Measurements from ENCODE around the gene CYSLTR2. TPM values are rescaled to one million over a fixed set of nuclear protein-coding genes. Genes with fewer than 3 reads are reported as not detected.
"Not testable (repeated sequence)": the region's sequence is repeated elsewhere in the genome, so short reads cannot be mapped to it uniquely, and the experiment has no call there.

The CYSLTR2 gene
- total RNA-seq, 2 experiments from 2014 or later: 2.4 to 2.7 TPM

- Histone ChIP-seq H3K9me3 (ENCODE audit: control insufficient read depth in 1 of 2, insufficient read depth in 1 of 2, low read length in 2 of 2) (peaks cover 0 to 5% of the 10 kb centered on the region in 2 experiments), H3K4me3 (ENCODE audit: low read length) (no peak overlapping the region), H3K36me3 (ENCODE audit: insufficient read depth, low read length) (no peaks in the 10 kb centered on the region), H3K27ac (ENCODE audit: low read depth in 1 of 2, low read length in 2 of 2) (no peak overlapping the region), H3K27me3 (ENCODE audit: control insufficient read depth in 1 of 2, insufficient read depth in 2 of 2, low read length in 2 of 2) (no peaks in the 10 kb centered on the region), H3K4me1 (ENCODE audit: insufficient read depth, low read length) (no peaks in the 10 kb centered on the region)
- TF ChIP-seq, protein P1, sequence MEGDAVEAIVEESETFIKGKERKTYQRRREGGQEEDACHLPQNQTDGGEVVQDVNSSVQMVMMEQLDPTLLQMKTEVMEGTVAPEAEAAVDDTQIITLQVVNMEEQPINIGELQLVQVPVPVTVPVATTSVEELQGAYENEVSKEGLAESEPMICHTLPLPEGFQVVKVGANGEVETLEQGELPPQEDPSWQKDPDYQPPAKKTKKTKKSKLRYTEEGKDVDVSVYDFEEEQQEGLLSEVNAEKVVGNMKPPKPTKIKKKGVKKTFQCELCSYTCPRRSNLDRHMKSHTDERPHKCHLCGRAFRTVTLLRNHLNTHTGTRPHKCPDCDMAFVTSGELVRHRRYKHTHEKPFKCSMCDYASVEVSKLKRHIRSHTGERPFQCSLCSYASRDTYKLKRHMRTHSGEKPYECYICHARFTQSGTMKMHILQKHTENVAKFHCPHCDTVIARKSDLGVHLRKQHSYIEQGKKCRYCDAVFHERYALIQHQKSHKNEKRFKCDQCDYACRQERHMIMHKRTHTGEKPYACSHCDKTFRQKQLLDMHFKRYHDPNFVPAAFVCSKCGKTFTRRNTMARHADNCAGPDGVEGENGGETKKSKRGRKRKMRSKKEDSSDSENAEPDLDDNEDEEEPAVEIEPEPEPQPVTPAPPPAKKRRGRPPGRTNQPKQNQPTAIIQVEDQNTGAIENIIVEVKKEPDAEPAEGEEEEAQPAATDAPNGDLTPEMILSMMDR (IDR thresholded peaks at IDR 0.05): no peak
- H3K4me1 Mint-ChIP-seq (ENCODE audit: low read depth): no peaks in the 10 kb centered on the region
- ChIA-PET POLR2A (no interaction called here), CTCF (no interaction called here)
- H3K27me3 Mint-ChIP-seq: no peaks in the 10 kb centered on the region
- no peak overlapping the region for H3K4me3 Mint-ChIP-seq
- ATAC-seq (ENCODE audit: poor library complexity) (no peak), DNase-seq (no peak)
- no peak overlapping the region for H3K27ac Mint-ChIP-seq
- peaks cover 37% of the 10 kb centered on the region for H3K36me3 Mint-ChIP-seq (ENCODE audit: low read depth)
- peaks cover 5% of the 10 kb centered on the region for H3K9me3 Mint-ChIP-seq
- intact Hi-C loops (cut with DNase I, micrococcal nuclease): no loop called here
Observed at GRCh38 chr13:48695776-48696175, 42.0 kb downstream of the CYSLTR2 start.

GRCh38 chr13:48696676-48697075 is 42.9 kb downstream of the CYSLTR2 start:
- H3K4me3 ChIP-seq (ENCODE audit: low read length); H3K4me1 Mint-ChIP-seq (ENCODE audit: low read depth); intact Hi-C loops (cut with DNase I, micrococcal nuclease); H3K27me3 Mint-ChIP-seq; DNase-seq; H3K4me1 ChIP-seq (ENCODE audit: insufficient read depth, low read length); CTCF ChIA-PET; H3K27me3 ChIP-seq (ENCODE audit: control insufficient read depth in 1 of 2, insufficient read depth in 2 of 2, low read length in 2 of 2); H3K9me3 Mint-ChIP-seq; H3K27ac Mint-ChIP-seq; H3K36me3 ChIP-seq (ENCODE audit: insufficient read depth, low read length); H3K4me3 Mint-ChIP-seq; H3K27ac ChIP-seq (ENCODE audit: low read depth in 1 of 2, low read length in 2 of 2); H3K9me3 ChIP-seq (ENCODE audit: control insufficient read depth in 1 of 2, insufficient read depth in 1 of 2, low read length in 2 of 2); POLR2A ChIA-PET; ATAC-seq (ENCODE audit: poor library complexity): not testable (repeated sequence)
- peaks cover 37% of the 10 kb centered on the region for H3K36me3 Mint-ChIP-seq (ENCODE audit: low read depth)

DNA sequence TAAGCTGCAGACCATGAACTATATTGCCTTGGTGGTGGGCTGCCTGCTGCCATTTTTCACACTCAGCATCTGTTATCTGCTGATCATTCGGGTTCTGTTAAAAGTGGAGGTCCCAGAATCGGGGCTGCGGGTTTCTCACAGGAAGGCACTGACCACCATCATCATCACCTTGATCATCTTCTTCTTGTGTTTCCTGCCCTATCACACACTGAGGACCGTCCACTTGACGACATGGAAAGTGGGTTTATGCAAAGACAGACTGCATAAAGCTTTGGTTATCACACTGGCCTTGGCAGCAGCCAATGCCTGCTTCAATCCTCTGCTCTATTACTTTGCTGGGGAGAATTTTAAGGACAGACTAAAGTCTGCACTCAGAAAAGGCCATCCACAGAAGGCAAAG is 53.7 kb downstream of the CYSLTR2 start:
- H3K27me3 Mint-ChIP-seq: no peaks in the 10 kb centered on the region
- H3K27ac Mint-ChIP-seq: no peak overlapping the region
- Histone ChIP-seq H3K4me1 (ENCODE audit: insufficient read depth, low read length) (no peaks in the 10 kb centered on the region), H3K27ac (ENCODE audit: low read depth in 1 of 2, low read length in 2 of 2) (no peak overlapping the region), H3K4me3 (ENCODE audit: low read length) (no peak overlapping the region), H3K27me3 (ENCODE audit: control insufficient read depth in 1 of 2, insufficient read depth in 2 of 2, low read length in 2 of 2) (no peaks in the 10 kb centered on the region), H3K9me3 (ENCODE audit: control insufficient read depth in 1 of 2, insufficient read depth in 1 of 2, low read length in 2 of 2) (no peaks in the 10 kb centered on the region), H3K36me3 (ENCODE audit: insufficient read depth, low read length) (peaks cover 2% of the 10 kb centered on the region)
- ChIA-PET POLR2A (no interaction called here), CTCF (no interaction called here)
- H3K4me1 Mint-ChIP-seq (ENCODE audit: low read depth): peaks cover 12% of the 10 kb centered on the region
- TF ChIP-seq, protein P1 (IDR thresholded peaks at IDR 0.05): no peak
- intact Hi-C loops (cut with DNase I, micrococcal nuclease): no loop called here
- no peak overlapping the region for H3K4me3 Mint-ChIP-seq
- H3K36me3 Mint-ChIP-seq (ENCODE audit: low read depth): peaks cover 47% of the 10 kb centered on the region
- peaks cover 6% of the 10 kb centered on the region for H3K9me3 Mint-ChIP-seq
- ATAC-seq (ENCODE audit: poor library complexity): no peak
- DNase-seq: no peak

- Histone ChIP-seq H3K4me1 (ENCODE audit: insufficient read depth, low read length) (no peaks in the 10 kb centered on the region), H3K27ac (ENCODE audit: low read depth in 1 of 2, low read length in 2 of 2) (no peak overlapping the region), H3K36me3 (ENCODE audit: insufficient read depth, low read length) (peaks cover 2% of the 10 kb centered on the region), H3K9me3 (ENCODE audit: control insufficient read depth in 1 of 2, insufficient read depth in 1 of 2, low read length in 2 of 2) (no peaks in the 10 kb centered on the region), H3K4me3 (ENCODE audit: low read length) (no peak overlapping the region), H3K27me3 (ENCODE audit: control insufficient read depth in 1 of 2, insufficient read depth in 2 of 2, low read length in 2 of 2) (no peaks in the 10 kb centered on the region)
- no peak for ATAC-seq (ENCODE audit: poor library complexity)
- Mint-ChIP-seq H3K4me1 (ENCODE audit: low read depth) (peaks cover 5% of the 10 kb centered on the region), H3K36me3 (ENCODE audit: low read depth) (peaks cover 47% of the 10 kb centered on the region), H3K4me3 (no peak overlapping the region), H3K9me3 (peaks cover 6% of the 10 kb centered on the region), H3K27ac (no peak overlapping the region), H3K27me3 (no peaks in the 10 kb centered on the region)
- ChIA-PET CTCF (interaction anchor here (1.2 kb wide), 1 partner anchor 60 kb away, joined by 4 read pairs; no protein-coding TSS in a partner anchor), POLR2A (no interaction called here)
- DNase-seq: no peak
- intact Hi-C loops (cut with DNase I, micrococcal nuclease): no loop called here
- TF ChIP-seq, protein P1 (IDR thresholded peaks at IDR 0.05): no peak
Observed at GRCh38 chr13:48708764-48709163, 55.0 kb downstream of the CYSLTR2 start.
